ENCODE data around the gene LAMP1.
"Not testable (repeated sequence)": the region's sequence is repeated elsewhere in the genome, so short reads cannot be mapped to it uniquely, and the experiment has no call there.

Gene LAMP1

DNA sequence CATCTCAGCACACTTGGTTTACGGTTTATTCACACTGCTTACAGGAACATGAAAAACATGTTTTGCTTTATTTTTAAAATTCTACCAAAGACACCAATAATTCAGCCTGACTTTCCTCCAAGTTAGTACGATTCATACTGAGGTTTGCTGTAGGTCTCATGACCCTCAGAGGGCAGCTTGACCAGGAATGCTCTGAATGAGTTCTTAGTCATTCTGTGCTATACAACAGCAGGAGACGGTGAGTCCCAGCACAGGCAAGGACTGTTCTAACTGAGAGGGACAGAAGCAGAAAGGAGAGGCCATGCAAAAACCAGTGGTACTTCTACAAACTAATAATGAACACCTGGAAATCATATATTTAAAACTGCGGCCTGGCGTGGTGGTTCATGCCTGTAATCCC is 60.5 kb downstream of the LAMP1 start:
- no peak for DNase-seq

DNA sequence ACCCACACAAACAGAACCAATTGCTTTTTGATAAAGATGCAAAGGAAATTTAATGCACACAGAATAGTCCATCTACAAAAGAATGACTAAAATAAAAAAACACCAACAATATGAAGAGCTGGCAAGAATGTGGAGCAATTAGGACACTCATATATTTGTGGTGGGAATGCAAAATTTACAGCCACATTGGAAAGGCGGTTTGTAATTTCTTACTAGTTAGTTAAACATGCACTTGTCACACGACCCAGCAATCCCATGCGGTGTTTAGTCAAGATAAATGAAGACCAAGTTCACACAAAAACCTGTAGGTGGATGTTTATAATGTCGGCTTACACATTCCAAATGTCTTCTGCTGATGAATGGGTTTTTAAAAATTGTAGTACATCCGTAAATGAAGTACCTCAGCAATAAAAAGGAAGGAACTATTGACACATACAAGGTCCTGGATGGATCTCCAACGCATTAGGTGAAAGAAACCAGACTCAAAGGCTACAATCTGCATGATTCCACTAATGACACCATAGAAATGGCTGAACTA is 61.7 kb downstream of the LAMP1 start:
- no peak for DNase-seq

DNA sequence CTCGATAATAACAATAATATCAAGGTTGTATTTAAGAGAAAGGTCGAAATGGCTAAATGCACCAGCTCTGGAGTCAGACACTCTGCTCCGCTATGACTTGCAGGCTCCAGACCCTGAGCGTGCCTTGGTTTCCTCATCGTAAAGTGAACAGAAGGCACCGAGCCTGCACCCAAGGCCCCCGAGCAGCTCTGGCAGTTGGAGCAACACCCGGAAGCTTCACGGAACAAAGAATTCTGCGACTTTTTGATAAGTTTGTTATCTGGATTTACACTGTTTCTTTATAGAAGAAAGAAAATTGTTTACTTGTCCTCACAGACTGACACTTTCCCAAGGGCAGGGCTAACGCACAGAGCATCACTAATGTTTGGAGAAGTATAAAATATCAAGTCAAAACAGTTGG is 62.5 kb downstream of the LAMP1 start:
- no peak for DNase-seq

DNA sequence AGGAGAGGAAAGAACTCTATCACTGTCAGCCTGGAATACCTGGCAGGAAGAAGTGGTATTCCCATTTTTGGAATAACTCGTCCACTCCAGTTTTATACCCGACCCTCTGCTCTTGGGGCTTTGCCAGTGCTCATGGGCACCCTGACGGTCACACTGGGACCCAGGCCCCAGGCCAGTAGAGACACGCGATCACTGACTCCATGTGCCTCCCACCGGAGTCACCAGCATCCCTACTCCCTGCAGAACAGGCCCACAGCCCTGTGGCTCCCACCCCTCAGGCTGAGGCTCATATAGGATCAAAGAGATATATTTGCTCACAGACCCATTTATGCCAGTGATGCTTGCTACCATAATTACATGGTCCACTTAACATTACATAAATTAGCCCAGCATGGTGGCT is 63.4 kb downstream of the LAMP1 start:
- no peak for DNase-seq

DNA sequence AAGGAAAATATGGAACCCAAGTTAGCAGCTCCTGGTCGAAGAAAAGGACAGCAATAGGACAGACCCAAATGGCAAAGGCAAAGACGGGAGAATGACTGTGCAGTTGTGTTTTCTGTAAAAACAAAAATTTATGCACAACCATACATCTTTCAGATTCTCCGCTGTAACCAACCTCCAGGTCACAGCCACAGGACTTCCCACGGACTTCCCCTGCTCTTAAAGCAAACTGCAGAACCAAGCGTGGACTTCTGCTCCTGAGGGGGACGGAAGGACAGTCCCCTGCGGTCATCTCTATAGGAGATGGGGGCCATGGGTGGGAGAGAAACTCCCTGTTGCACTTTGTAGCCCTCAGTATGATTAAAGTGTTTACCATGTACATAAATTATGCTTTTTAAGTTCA is 64.4 kb downstream of the LAMP1 start:
- no peak for DNase-seq

DNA sequence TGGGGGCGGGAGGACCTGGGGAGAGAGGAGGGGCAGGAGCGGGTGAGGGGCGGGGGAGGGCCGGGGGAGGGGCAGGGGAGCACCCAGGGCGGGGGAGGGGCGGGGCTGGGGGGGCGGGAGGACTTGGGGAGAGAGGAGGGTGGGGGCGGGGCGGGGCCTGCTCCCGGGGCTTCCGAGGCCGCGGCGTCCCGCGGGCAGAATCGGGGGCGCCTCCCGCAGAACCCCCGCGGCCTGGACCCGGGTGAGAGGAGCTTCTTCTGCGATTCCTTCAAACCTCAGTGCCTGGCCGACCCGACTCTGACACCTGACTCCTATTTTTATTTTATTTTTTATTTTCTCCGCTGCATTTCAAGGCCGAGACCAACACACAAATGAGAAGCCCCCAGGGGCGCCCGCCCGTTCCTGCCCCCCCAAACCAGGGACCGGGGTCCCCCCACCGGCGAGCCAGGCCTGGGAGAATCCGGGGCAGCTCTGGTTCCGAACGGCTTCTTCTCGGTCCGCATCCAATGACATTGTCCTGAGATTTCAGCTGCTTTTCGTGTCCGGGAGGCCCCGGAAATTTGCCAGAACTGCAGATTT is 67.4 kb downstream of the LAMP1 start:
- DNase-seq, result no peak

DNA sequence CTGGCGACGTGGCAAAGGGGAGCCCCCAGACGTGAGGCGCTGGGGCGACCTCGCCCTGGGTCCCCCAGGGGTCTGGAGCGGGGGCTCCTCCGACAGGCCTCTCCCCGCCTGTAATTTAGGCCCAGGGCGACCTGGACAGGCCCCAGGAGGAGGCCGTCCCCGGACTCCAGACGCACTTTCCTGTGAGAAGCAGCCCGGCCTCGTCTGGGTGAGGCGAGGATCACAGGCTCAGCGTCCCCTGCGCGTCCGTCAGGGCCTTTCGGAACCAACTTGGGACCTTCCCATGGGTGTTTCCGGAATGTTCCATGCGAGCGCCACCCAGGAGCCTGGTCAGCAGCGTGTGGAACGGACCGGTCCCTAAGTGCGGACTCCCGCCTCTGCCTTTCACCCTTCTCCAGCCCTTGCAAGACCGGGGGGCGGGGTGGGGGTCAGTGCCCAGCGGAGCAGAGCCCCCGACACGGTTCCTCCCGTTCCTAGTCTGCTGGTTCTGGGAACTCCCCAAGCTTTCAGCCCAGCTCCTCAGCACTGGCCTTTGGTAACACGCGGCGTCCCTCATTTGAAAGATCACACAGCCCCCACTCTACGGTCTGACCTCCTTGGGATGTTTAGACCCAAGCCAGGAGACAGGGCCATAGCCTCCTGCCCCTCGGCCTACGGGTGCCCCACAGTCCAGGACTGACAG is 68.0 kb downstream of the LAMP1 start:
- no peak for DNase-seq

DNA sequence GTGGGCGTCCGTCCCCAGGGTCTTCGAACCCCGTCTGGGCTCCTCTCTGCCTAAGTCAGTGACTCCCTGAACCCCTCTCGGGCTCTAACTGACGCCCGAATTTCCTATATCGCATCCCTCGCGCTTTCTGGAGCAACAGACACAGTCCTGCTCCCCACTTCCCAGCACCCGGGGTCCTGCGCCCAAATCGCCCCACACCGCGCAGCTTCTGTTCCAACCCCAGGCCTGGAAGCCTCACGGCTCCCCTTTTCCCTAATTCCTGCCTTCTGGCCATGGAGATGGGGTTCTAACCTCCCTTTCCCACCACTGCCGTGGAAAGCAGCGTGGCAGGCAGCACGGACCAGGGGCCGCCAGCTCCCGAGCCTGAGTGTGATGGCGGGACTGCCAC is 68.5 kb downstream of the LAMP1 start:
- DNase-seq, result no peak

DNA sequence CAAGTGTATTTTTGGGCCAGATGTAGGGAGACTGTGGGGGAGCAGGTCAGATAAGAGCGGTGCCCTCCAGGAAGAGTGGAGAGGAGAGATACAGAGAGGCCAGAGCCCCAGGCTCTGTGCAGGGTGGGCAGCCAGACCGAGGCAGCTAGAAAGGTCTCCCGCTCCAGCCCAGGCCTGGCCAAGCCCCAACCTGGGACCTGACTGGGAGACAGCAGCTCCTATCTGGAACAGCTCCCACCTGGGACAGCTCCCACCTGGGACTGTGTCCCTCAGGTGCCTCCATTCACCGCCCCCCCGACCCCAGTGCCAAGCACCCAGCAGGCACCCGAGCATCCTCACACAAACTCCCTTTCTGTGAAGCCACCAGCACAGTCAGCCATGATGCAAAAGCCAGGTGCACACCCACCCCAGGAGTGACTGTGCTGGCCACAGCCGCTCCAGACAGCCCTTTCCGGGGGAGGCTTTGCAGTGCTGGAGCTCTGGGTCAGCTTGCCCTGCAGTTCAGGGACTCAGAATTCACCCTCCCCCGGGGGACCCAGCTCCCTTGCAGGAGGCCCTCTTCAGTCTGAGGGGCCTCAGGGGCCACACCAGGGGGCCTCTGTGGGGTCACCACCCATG is 69.0 kb downstream of the LAMP1 start:
- DNase-seq, result no peak

DNA sequence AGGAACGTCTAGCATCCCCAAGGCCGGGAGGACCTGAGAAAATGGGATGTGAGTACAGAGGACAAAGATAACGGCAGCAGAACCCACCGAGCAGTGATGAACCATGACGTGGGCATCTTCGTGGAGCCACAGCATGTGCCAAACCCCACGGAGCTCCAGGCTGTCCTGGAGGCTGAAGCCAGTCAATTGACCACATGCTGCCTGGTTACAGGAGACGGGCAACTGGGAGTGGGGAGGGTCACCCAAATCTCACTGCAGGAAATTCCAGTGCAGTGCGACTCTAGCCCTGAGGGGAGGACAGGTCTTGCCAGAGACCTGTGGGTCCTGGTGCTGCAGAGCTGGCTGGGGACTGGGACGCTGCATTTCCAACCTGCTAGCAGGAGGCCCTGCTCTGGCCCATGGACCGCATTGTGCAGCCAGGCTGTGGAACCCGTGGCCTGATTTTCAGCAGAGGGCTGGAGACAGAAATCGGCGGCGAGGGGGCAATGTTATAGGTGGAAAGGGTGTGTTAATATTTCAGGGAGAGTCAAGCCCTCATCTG is 70.1 kb downstream of the LAMP1 start:
- no peak for DNase-seq

DNA sequence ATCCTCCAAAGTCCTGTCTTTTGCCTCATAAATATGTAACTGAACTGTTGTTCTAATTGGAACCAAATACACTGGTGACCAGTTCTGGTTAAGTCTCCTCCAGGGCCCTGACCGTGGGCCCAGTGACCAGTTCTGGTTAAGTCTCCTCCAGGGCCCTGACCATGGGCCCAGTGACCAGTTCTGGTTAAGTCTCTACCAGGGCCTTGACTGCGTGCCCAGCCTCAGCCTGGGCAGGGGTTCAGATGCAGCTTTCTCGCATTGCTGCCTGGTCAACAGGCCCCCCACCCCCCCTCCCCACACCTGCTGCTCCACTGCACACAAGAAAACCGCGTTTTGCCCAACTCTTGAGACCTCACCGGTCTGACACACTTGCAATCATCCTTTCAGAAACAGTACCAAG is 70.7 kb downstream of the LAMP1 start:
- no peak for DNase-seq

DNA sequence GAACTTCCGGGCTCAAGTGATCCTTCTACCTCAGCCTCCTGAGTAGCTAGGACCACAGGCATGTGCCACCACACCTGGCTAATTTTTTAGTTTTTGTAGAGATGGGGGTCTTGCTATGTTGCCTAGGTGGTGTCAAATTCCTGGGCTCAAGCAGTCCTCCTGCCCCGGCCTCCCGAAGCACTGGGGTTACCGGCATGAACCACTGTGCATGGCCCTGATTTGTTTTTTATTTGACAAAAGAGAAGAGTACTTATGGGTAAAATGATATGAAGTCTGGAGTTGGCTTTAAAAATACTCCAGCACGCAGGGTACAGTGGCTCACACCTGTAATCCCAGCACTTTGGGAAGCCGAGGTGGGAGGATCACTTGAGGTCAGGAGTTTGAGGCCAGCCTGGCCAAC is 71.3 kb downstream of the LAMP1 start:
- not testable (repeated sequence) for DNase-seq

DNA sequence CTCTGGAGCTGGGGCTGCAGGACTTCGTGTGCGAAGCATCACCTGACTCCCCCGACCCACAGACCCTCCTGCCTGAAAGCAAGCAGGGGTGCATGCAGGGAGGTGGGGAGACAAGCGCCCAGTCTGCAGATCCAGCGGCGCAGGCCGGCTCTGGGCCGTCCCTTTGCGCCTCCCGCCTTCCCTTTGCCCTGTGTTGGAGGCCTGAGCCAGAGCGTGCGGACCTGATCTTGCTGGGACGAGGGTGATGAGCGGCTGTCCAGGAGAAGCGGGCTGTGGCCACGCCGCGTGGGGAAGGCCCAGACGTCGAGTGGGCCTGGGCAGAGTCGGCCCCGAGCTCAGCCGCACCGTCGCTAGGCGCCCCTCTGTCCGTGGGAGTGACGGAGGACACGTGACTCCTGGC is 72.2 kb downstream of the LAMP1 start:
- DNase-seq, result no peak

DNA sequence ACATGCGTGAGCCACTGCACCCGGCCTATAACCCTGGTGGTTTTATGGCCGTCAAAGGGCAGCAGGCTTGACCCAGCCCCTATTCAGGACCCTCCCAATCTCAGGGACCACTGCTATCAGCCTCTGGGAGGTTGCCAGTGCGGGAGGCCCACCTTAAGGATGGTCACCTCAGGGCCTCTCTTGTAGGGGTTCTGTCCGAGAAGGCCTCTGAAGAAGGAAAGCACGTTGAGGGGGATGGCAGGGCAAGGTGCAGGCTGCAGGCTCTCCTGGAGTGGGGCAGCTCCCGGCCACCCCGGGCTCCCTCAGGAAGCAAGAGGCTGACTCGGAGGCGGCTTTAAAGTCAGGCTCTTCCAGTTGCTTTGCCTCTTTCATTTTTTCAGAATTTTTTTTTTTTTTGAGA is 72.8 kb downstream of the LAMP1 start:
- no peak for DNase-seq

DNA sequence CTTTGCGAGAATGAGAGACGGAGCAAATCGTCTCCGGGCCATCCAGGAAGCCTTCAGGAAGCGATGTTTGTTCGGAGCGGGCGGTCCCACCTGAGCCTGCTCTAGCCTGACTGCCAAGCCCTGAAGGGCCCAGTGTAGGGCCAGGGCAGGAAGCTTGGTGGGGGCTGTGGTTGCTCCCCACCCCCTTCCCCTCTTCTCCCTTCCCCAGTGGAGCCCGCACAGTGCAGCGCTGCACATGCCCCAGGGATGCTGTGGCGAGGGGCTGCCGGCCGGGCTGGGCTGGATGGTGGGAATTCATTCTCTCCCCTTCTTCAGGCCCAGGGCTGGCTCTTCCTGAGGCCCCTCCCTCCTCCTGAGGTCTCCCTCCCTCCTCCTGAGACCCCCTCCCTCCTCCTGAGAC is 74.0 kb downstream of the LAMP1 start:
- no peak for DNase-seq

DNA sequence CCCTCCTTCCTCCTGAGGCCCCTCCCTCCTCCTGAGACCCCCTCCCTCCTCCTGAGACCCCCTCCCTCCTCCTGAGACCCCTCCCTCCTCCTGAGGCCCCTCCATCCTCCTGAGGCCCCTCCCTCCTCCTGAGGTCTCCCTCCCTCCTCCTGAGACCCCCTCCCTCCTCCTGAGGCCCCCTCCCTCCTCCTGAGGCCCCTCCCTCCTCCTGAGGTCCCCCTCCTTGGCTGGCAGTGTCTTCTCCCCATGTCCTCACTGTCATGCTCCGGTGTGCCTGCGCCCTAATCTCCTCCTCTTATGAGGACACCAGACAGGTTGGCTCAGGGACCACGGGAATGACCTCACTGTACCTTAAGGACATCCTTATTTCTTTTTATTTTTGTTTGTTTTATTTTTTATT is 74.7 kb downstream of the LAMP1 start:
- not testable (repeated sequence) for DNase-seq

Measured in central memory CD4-positive, alpha-beta T cell (primary cell).